ENCODE data around the gene FDXACB1. TPM values are rescaled to one million over a fixed set of nuclear protein-coding genes. Genes with fewer than 3 reads are reported as not detected.

The FDXACB1 gene
- total and polyA plus RNA-seq, 2 of the 4 experiments (the other 2 are of a cell fraction) = 1.7 to 3.0 TPM

GRCh38 chr11:111917788-111918187, 38.8 kb upstream of the FDXACB1 start:
- Histone ChIP-seq H3K4me1 (ENCODE audit: control insufficient read depth, insufficient read depth, low read length) (peaks cover 21% of the 10 kb centered on the region), H2BK5ac (ENCODE audit: low read depth, low read length, poor library complexity, severe bottlenecking) (no peak overlapping the region), H4K8ac (ENCODE audit: low read depth in 2 of 2, low read length in 2 of 2) (no peak overlapping the region), H4K91ac (ENCODE audit: insufficient read depth, low read depth, low read length) (no peak overlapping the region), H3K9me3 (ENCODE audit: control insufficient read depth, insufficient read depth, low read length) (no peaks in the 10 kb centered on the region), H3K4me2 (ENCODE audit: low read depth, low read length) (no peak overlapping the region), H3K56ac (ENCODE audit: extremely low read depth, insufficient read depth, low read length) (no peak overlapping the region), H3K36me3 (ENCODE audit: control insufficient read depth, insufficient read depth, low read length) (no peaks in the 10 kb centered on the region), H3K18ac (ENCODE audit: low read depth, low read length) (no peak overlapping the region), H2BK20ac (ENCODE audit: low read depth, low read length) (no peak overlapping the region), H3K9me1 (ENCODE audit: insufficient read depth, low read length) (peaks cover 14% of the 10 kb centered on the region), H3K23ac (ENCODE audit: low read depth, low read length) (no peak overlapping the region), H3K9ac (ENCODE audit: low read depth, low read length) (no peak overlapping the region), H2BK120ac (ENCODE audit: low read depth, low read length) (no peak overlapping the region), H3K27ac (ENCODE audit: insufficient read depth, low read length) (no peak overlapping the region), H3K14ac (replicated peaks; ENCODE audit: low read depth, low read length) (no peak overlapping the region), H3K79me1 (ENCODE audit: low read depth in 1 of 2, low read length in 2 of 2) (peaks cover 0 to 6% of the 10 kb centered on the region in 2 experiments; a peak in 2 of 4 replicates), H4K20me1 (ENCODE audit: insufficient read depth, low read length) (no peaks in the 10 kb centered on the region), H2AK9ac (replicated peaks; ENCODE audit: low read depth, low read length, poor library complexity) (no peak overlapping the region), H4K5ac (ENCODE audit: low read depth, low read length) (no peak overlapping the region), H3K27me3 (ENCODE audit: control insufficient read depth, insufficient read depth, low read length) (no peaks in the 10 kb centered on the region), H2BK15ac (ENCODE audit: low read depth, low read length) (no peak overlapping the region), H3K4ac (ENCODE audit: low read depth, low read length) (no peak overlapping the region), H2AK5ac (ENCODE audit: low read depth, low read length) (0 out of 2 replicates have a peak overlapping the region, but pooled peaks have one; percentile 40), H2AFZ (replicated peaks; ENCODE audit: low read length, poor library complexity) (no peak overlapping the region), H3K4me3 (ENCODE audit: insufficient read depth, low read depth, low read length) (no peak overlapping the region)
- dilution Hi-C loops (cut with HindIII; ENCODE audit: low sequenced_read_pairs, unreplicated experiment) = no loop called here
- DNase-seq (no peak), ATAC-seq (ENCODE audit: low read depth) (no peak)
- TF ChIP-seq RCOR1 (IDR thresholded peaks at IDR 0.05; ENCODE audit: insufficient replicate concordance, low read length) = no peak
- no peak for TF ChIP-seq BHLHE40 (IDR thresholded peaks at IDR 0.05; ENCODE audit: low read depth, low read length)
- TF ChIP-seq RAD21 (IDR thresholded peaks at IDR 0.05; ENCODE audit: low read length) = no peak
- TF ChIP-seq CEBPB (IDR thresholded peaks at IDR 0.05; ENCODE audit: low read depth, low read length) = no peak
- no peak for TF ChIP-seq ELK1 (IDR thresholded peaks at IDR 0.05; ENCODE audit: borderline replicate concordance, low read depth, low read length)
- ChIA-PET CTCF (interaction anchor here (0.7 to 1.1 kb wide), 2 partner anchors 14 to 65 kb away, joined by 3 to 4 read pairs; no protein-coding TSS in a partner anchor), POLR2A (ENCODE audit: unreplicated experiment) (interaction anchor here (0.6 kb wide), 1 partner anchor 176 kb away, joined by 7 read pairs; no protein-coding TSS in a partner anchor)
- 100% methylated on average over 3 of the region's 3 CpGs; no CpG with 5 or more reads in 1 of the 2 experiments for WGBS, 2 experiments (ENCODE audit: extremely low coverage in 2 of 2, insufficient read length in 1 of 2)
- intact Hi-C loops (cut with micrococcal nuclease) = no loop called here
- in situ Hi-C loops (cut with MboI; ENCODE audit: low sequenced_read_pairs) = no loop called here
- BruUV-seq (replicated peaks) = no TSS peak
